Measurements from ENCODE around the gene IFNLR1. TPM values are rescaled to one million over a fixed set of nuclear protein-coding genes. Genes with fewer than 3 reads are reported as not detected.
A peak's percentile ranks its signal among the peaks of the same experiment; 100 is the strongest.

IFNLR1 gene
- total RNA-seq, 1 experiment from 2014 or later, result 11.7 TPM

- no peak for DNase-seq (ENCODE audit: low read depth)
Measured at GRCh38 chr1:24122776-24123175, 64.3 kb downstream of the IFNLR1 start.

- no peak for DNase-seq (ENCODE audit: low read depth)
Measured at GRCh38 chr1:24121406-24121805, 65.7 kb downstream of the IFNLR1 start.

GRCh38 chr1:24120965-24121364 lies 66.1 kb downstream of the IFNLR1 start:
- no peak for DNase-seq (ENCODE audit: low read depth)

GRCh38 chr1:24119859-24120756 lies 67.0 kb downstream of the IFNLR1 start:
- DNase-seq (ENCODE audit: low read depth), result no peak

GRCh38 chr1:24119489-24119858 lies 67.6 kb downstream of the IFNLR1 start:
- no peak for DNase-seq (ENCODE audit: low read depth)

- no peak for DNase-seq (ENCODE audit: low read depth)
Measured at GRCh38 chr1:24118410-24119242, 68.5 kb downstream of the IFNLR1 start.

GRCh38 chr1:24117722-24118409 lies 69.2 kb downstream of the IFNLR1 start:
- peak; percentile 21 for DNase-seq (ENCODE audit: low read depth)

GRCh38 chr1:24117132-24117531 lies 70.0 kb downstream of the IFNLR1 start:
- DNase-seq (ENCODE audit: low read depth), result no peak

- DNase-seq (ENCODE audit: low read depth), result no peak
Measured at GRCh38 chr1:24114753-24115152, 72.3 kb downstream of the IFNLR1 start.

- DNase-seq (ENCODE audit: low read depth), result no peak
Measured at GRCh38 chr1:24113641-24114033, 73.5 kb downstream of the IFNLR1 start.

GRCh38 chr1:24111996-24112779 lies 74.9 kb downstream of the IFNLR1 start, which contains the start of gene MYOM3:
TSS of gene MYOM3 (minus strand) at chr1:24112135. CDS start at chr1:24108636, 3,499 bp downstream.
- DNase-seq (ENCODE audit: low read depth), result peak; percentile 74

GRCh38 chr1:24111262-24111995 lies 75.7 kb downstream of the IFNLR1 start:
- DNase-seq (ENCODE audit: low read depth), result no peak

GRCh38 chr1:24110642-24111261 lies 76.3 kb downstream of the IFNLR1 start:
- no peak for DNase-seq (ENCODE audit: low read depth)

- DNase-seq (ENCODE audit: low read depth), result no peak
Measured at GRCh38 chr1:24109686-24110475, 77.2 kb downstream of the IFNLR1 start.

GRCh38 chr1:24109166-24109483 lies 78.0 kb downstream of the IFNLR1 start:
- no peak for DNase-seq (ENCODE audit: low read depth)

GRCh38 chr1:24108334-24109165 lies 78.5 kb downstream of the IFNLR1 start:
- peak; percentile 88 for DNase-seq (ENCODE audit: low read depth)

GRCh38 chr1:24107462-24108138 lies 79.5 kb downstream of the IFNLR1 start:
- peak; percentile 47 for DNase-seq (ENCODE audit: low read depth)

All from RPMI7951 (cell line).